C4-2B (cell line): ENCODE data around the gene MTURN.

ENCODE experiments used
- ZFX ChIP-seq: fragments of 450-650 bp; IDR thresholded peaks from 2 replicates; pipeline ENCODE4 v1.6.1; 2017
- TF ChIP-seq, protein P1 (sequence below): fragments of 450-650 bp; conservative IDR thresholded peaks from 2 replicates; pipeline ENCODE4 v1.5.1; 2017; ENCODE audit warnings: mild to moderate bottlenecking

- TF ChIP-seq, protein P1, sequence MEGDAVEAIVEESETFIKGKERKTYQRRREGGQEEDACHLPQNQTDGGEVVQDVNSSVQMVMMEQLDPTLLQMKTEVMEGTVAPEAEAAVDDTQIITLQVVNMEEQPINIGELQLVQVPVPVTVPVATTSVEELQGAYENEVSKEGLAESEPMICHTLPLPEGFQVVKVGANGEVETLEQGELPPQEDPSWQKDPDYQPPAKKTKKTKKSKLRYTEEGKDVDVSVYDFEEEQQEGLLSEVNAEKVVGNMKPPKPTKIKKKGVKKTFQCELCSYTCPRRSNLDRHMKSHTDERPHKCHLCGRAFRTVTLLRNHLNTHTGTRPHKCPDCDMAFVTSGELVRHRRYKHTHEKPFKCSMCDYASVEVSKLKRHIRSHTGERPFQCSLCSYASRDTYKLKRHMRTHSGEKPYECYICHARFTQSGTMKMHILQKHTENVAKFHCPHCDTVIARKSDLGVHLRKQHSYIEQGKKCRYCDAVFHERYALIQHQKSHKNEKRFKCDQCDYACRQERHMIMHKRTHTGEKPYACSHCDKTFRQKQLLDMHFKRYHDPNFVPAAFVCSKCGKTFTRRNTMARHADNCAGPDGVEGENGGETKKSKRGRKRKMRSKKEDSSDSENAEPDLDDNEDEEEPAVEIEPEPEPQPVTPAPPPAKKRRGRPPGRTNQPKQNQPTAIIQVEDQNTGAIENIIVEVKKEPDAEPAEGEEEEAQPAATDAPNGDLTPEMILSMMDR, result no peak
- no peak for TF ChIP-seq ZFX
Measured at GRCh38 chr7:30086529-30086928, 48.3 kb upstream of the MTURN start.
